Esophagus squamous epithelium (tissue), 4 donors: Measurements from ENCODE around the gene CRTAP.

ENCODE experiments used
- CTCF ChIP-seq, 6 experiments: fragments of 450-650 bp in 4 of 6; fragments of 200-600 bp in 2 of 6; sonication (generic) in 2 of 6; IDR thresholded peaks; one replicate each; pipeline ENCODE4 v1.5.1; 2016 to 2019; ENCODE audit warnings: antibody characterized with exemption in 6 of 6, mild to moderate bottlenecking in 4 of 6, moderate library complexity in 4 of 6
- POLR2A ChIP-seq, 4 donors: fragments of 450-650 bp; IDR thresholded peaks; one replicate each; pipeline ENCODE4 v1.6.1; 2017; ENCODE audit warnings: antibody characterized with exemption in 4 of 4, mild to moderate bottlenecking in 4 of 4, moderate library complexity in 3 of 4

GRCh38 chr3:33194303-33194702 is 80.5 kb downstream of the CRTAP start:
- TF ChIP-seq CTCF (IDR thresholded peaks at IDR 0.05) (no peak), POLR2A (IDR thresholded peaks at IDR 0.05) (no peak)
